PC-9 (cell line): Measurements from ENCODE around the gene GABPB2. TPM values are rescaled to one million over a fixed set of nuclear protein-coding genes. Genes with fewer than 3 reads are reported as not detected.

Source experiments
- BruUV-seq: library from RNA; stranded (reverse); fragments of 400-500 nt; replicated peaks from 2 replicates; lab custom pipeline; 2021; lab: Mats Ljungman, UMichigan
- CTCF ChIA-PET: fragments of 300-600 bp; sonication (Branson Sonifier 250); formaldehyde crosslinking; loops from one replicate; lab custom pipeline; 2022; ENCODE audit warnings: antibody characterized with exemption; lab: Charles Lee
- POLR2A ChIA-PET: fragments of 300-600 bp; sonication (Branson Sonifier 250); formaldehyde crosslinking; loops from one replicate; lab custom pipeline; 2022; ENCODE audit warnings: antibody characterized with exemption; ENCODE audit not compliant: unreplicated experiment; lab: Charles Lee
- DNase-seq, 2 experiments: peaks; one replicate each; pipeline versions ENCODE4 v3.0.0 to v3.0.0-alpha.2; 2015 to 2022; ENCODE audit warnings: mixed read lengths in 1 of 2
- H2AFZ ChIP-seq: fragments of 200-600 bp; sonication (generic); 2 replicates; pipeline ENCODE4 v1.8.1; 2017; ENCODE audit warnings: antibody characterized with exemption
- H3F3A ChIP-seq: fragments of 200-600 bp; sonication (generic); 2 replicates; pipeline ENCODE4 v1.8.1; 2017; ENCODE audit warnings: antibody characterized with exemption, mild to moderate bottlenecking, low read depth; ENCODE audit not compliant: insufficient read depth
- H3K27ac ChIP-seq: fragments of 200-600 bp; sonication (generic); 2 replicates; pipeline ENCODE4 v1.6.1; 2016; ENCODE audit warnings: mixed run types
- H3K27me3 ChIP-seq: fragments of 200-600 bp; sonication (generic); 2 replicates; pipeline ENCODE4 v1.6.1; 2016; ENCODE audit warnings: low read depth, mixed run types; ENCODE audit not compliant: insufficient read depth
- H3K36me3 ChIP-seq: fragments of 200-600 bp; sonication (generic); 2 replicates; pipeline ENCODE4 v1.6.1; 2016; ENCODE audit warnings: low read depth, mixed run types
- H3K4me1 ChIP-seq: fragments of 200-600 bp; sonication (generic); replicated peaks from 2 replicates; pipeline ENCODE4 v1.6.1; 2016; ENCODE audit warnings: mixed run types; ENCODE audit not compliant: insufficient read depth
- H3K4me2 ChIP-seq: fragments of 200-600 bp; sonication (generic); 2 replicates; pipeline ENCODE4 v1.6.1; 2017; ENCODE audit warnings: mixed run types
- H3K4me3 ChIP-seq: fragments of 200-600 bp; sonication (generic); 2 replicates; pipeline ENCODE4 v1.6.1; 2016; ENCODE audit warnings: mixed run types
- H3K79me2 ChIP-seq: fragments of 200-600 bp; sonication (generic); 2 replicates; pipeline ENCODE4 v1.6.1; 2017; ENCODE audit warnings: low read depth, mixed run types
- H3K9me2 ChIP-seq: fragments of 200-600 bp; sonication (generic); 2 replicates; pipeline ENCODE4 v1.8.1; 2017; ENCODE audit warnings: mild to moderate bottlenecking; ENCODE audit not compliant: insufficient read depth
- H3K9me3 ChIP-seq: fragments of 200-600 bp; sonication (generic); 2 replicates; pipeline ENCODE4 v1.8.1; 2016; ENCODE audit warnings: low read depth; ENCODE audit not compliant: insufficient read depth
- H4K20me1 ChIP-seq: fragments of 200-600 bp; sonication (generic); 2 replicates; pipeline ENCODE4 v1.8.1; 2017; ENCODE audit not compliant: insufficient read depth
- EZH2 ChIP-seq: fragments of 200-600 bp; sonication (generic); IDR thresholded peaks from 2 replicates; pipeline ENCODE4 v1.8.0; 2017; ENCODE audit warnings: antibody characterized with exemption, low read depth
- intact Hi-C: fragments of 100-400 bp; cut with micrococcal nuclease; formaldehyde crosslinking; loops from one replicate; pipeline ENCODE4 v1.10.0; 2022; ENCODE audit not compliant: unreplicated experiment
- total RNA-seq: library from RNA; stranded (reverse); gene quantifications from 2 replicates; pipeline ENCODE4 v1.2.3, GENCODE V29; 2021
- TF ChIP-seq, protein P1 (sequence below): fragments of 200-600 bp; sonication (generic); conservative IDR thresholded peaks from 2 replicates; pipeline ENCODE4 v1.6.1; 2017; ENCODE audit warnings: mixed run types, antibody characterized with exemption, mild to moderate bottlenecking, moderate library complexity

Gene GABPB2
- total RNA-seq, 1 experiment from 2014 or later = 6.6 TPM

DNA sequence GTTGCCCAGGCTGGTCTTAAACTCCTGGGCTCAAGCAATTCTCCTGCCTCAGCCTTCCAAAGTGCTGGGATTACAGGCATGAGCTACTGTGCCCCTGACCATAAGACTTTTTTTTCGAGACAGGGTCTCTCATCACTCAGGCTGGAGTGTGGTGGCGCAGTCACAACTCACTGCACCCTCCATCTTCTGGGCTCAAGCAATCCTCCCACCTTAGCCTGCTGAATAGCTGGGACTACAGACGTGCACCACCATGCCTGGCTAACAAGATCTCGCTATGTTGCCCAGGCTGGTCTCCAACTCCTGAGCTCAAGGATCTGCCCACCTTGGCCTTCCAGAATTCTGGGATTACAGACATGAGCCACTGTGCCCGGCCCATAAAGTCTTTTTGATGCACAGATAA, 21.1 kb upstream of the GABPB2 start:
- intact Hi-C loops = loop anchor here (2.0 kb wide), 1 partner anchor 25 kb away; no protein-coding TSS in a partner anchor
- Histone ChIP-seq H3K79me2 (no peaks in the 10 kb centered on the region), H3K36me3 (peaks cover 18% of the 10 kb centered on the region), H3K27me3 (no peaks in the 10 kb centered on the region), H2AFZ (no peak overlapping the region), H4K20me1 (no peaks in the 10 kb centered on the region), H3K27ac (no peak overlapping the region), H3K9me2 (no peaks in the 10 kb centered on the region), H3K4me1 (peaks cover 5% of the 10 kb centered on the region), H3K9me3 (no peaks in the 10 kb centered on the region), H3F3A (peaks cover 47% of the 10 kb centered on the region), H3K4me3 (no peak overlapping the region), H3K4me2 (peak overlapping the region; percentile 97; the same call in 1 of the 2 replicates)
- no peak for TF ChIP-seq EZH2
- TF ChIP-seq, protein P1, sequence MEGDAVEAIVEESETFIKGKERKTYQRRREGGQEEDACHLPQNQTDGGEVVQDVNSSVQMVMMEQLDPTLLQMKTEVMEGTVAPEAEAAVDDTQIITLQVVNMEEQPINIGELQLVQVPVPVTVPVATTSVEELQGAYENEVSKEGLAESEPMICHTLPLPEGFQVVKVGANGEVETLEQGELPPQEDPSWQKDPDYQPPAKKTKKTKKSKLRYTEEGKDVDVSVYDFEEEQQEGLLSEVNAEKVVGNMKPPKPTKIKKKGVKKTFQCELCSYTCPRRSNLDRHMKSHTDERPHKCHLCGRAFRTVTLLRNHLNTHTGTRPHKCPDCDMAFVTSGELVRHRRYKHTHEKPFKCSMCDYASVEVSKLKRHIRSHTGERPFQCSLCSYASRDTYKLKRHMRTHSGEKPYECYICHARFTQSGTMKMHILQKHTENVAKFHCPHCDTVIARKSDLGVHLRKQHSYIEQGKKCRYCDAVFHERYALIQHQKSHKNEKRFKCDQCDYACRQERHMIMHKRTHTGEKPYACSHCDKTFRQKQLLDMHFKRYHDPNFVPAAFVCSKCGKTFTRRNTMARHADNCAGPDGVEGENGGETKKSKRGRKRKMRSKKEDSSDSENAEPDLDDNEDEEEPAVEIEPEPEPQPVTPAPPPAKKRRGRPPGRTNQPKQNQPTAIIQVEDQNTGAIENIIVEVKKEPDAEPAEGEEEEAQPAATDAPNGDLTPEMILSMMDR = no peak
- no peak for DNase-seq
- CTCF ChIA-PET = interaction anchor here (0.7 to 1.1 kb wide), 2 partner anchors 25 to 842 kb away, joined by 3 read pairs; no protein-coding TSS in a partner anchor
- BruUV-seq = no TSS peak
- POLR2A ChIA-PET = interaction anchor here (0.6 kb wide), 5 partner anchors 13 to 799 kb away, joined by 3 to 8 read pairs (median 6); no protein-coding TSS in a partner anchor

DNA sequence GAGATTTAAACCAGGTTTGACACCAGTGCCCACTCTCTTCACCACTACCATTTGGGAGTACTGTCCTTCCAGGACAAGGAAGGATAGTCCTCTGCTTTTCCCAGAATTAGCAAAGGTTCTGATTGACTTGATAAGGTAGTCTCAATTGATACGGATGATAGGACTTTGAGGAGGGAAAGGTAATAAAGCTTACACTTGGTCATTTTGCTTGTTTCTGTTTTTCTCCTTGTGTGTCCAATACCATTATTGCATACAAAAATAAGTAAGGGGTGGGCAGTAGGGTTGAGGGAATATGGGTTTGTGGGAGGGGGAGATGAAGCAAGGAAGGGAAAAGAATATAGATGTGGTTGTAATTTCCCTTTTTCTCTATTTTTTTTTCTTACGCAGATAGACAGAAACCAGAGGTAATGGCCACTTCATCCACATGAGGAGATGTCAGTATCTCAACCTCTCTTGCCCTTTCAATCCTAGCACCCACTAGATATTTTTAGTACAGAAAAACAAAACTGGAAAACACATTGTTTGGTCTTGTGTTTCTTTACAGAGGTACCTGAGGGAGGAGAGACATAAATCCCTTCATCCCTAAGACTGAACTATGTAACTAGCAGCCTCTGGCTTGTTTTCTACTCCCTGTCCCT, 20.4 kb upstream of the GABPB2 start:
- ChIA-PET POLR2A (interaction anchor here (0.6 kb wide), 3 partner anchors 12 to 514 kb away, joined by 5 to 7 read pairs (median 6); no protein-coding TSS in a partner anchor), CTCF (interaction anchor here (0.7 to 1.1 kb wide), 2 partner anchors 26 to 843 kb away, joined by 3 read pairs; no protein-coding TSS in a partner anchor)
- H4K20me1 ChIP-seq = no peaks in the 10 kb centered on the region
- H3K27me3 ChIP-seq = no peaks in the 10 kb centered on the region
- peaks cover 7% of the 10 kb centered on the region for H3K4me1 ChIP-seq
- peaks cover 25% of the 10 kb centered on the region for H3K36me3 ChIP-seq
- TF ChIP-seq, protein P1 = no peak
- TF ChIP-seq EZH2 = no peak
- peaks cover 47% of the 10 kb centered on the region for H3F3A ChIP-seq
- no peak overlapping the region for H2AFZ ChIP-seq
- H3K27ac ChIP-seq = no peak overlapping the region
- intact Hi-C loops = no loop called here
- H3K79me2 ChIP-seq = 0 out of 2 replicates have a peak, but pooled peaks cover 4% of the 10 kb centered on the region
- no peaks in the 10 kb centered on the region for H3K9me2 ChIP-seq
- no peak overlapping the region for H3K4me3 ChIP-seq
- no peaks in the 10 kb centered on the region for H3K9me3 ChIP-seq
- no peak for DNase-seq
- no TSS peak for BruUV-seq
- H3K4me2 ChIP-seq = peak overlapping the region; percentile 97; the same call in 1 of the 2 replicates

DNA sequence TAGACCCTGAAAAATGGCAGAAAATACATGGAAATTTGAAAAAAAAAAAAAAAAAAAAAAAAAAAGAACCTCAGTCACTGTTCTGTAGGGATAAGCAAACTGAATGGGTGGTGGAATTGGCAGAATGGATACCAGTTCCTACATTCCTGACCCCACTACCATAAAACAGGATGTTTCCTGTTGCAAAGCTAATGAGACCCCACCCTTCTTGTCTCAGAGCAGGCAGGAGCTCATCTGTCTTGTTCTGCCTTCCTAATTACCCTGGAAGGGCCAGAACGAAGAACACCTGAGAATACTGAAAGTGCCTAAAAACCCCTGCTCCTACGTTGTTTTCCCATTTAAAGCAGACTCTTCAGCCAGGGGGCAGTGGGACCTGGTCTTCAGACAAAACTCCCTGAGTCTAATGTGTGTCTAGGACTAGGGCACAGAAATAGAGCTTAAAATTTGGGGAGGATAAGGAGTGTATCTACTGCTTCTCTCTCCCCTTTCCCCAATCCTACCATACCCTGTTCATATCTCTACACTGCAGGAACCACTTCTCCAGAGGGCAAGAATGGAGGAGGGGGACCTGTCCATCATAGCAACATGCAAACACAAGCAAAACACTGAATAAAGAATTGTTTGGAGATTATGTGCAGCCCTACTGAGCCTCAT, 19.1 kb upstream of the GABPB2 start:
- H3K27me3 ChIP-seq = no peaks in the 10 kb centered on the region
- ChIA-PET POLR2A (interaction anchor here (0.7 kb wide), 1 partner anchor 143 kb away, joined by 3 read pairs; no protein-coding TSS in a partner anchor), CTCF (no interaction called here)
- no peaks in the 10 kb centered on the region for H3K9me2 ChIP-seq
- BruUV-seq = no TSS peak
- H3K27ac ChIP-seq = no peak overlapping the region
- no peak overlapping the region for H2AFZ ChIP-seq
- H3K4me3 ChIP-seq = no peak overlapping the region
- intact Hi-C loops = no loop called here
- TF ChIP-seq EZH2 = no peak
- TF ChIP-seq, protein P1 = no peak
- no peaks in the 10 kb centered on the region for H3K9me3 ChIP-seq
- no peak overlapping the region for H3K4me2 ChIP-seq
- H3K4me1 ChIP-seq = peaks cover 20% of the 10 kb centered on the region
- peaks cover 30% of the 10 kb centered on the region for H3K36me3 ChIP-seq
- H3F3A ChIP-seq = peaks cover 42% of the 10 kb centered on the region
- DNase-seq = no peak
- H3K79me2 ChIP-seq = peaks cover 17% of the 10 kb centered on the region
- 0 out of 2 replicates have a peak, but pooled peaks cover under 1% of the 10 kb centered on the region for H4K20me1 ChIP-seq
